ENCODE measurements around the gene CD300A. TPM values are rescaled to one million over a fixed set of nuclear protein-coding genes. Genes with fewer than 3 reads are reported as not detected.
"Not testable (repeated sequence)": the region's sequence is repeated elsewhere in the genome, so short reads cannot be mapped to it uniquely, and the experiment has no call there.

The CD300A gene
- polyA plus RNA-seq, 1 donor (not counting 4 experiments of a cell fraction or from before 2014, with no cell fraction given), result 0.07 TPM

DNA sequence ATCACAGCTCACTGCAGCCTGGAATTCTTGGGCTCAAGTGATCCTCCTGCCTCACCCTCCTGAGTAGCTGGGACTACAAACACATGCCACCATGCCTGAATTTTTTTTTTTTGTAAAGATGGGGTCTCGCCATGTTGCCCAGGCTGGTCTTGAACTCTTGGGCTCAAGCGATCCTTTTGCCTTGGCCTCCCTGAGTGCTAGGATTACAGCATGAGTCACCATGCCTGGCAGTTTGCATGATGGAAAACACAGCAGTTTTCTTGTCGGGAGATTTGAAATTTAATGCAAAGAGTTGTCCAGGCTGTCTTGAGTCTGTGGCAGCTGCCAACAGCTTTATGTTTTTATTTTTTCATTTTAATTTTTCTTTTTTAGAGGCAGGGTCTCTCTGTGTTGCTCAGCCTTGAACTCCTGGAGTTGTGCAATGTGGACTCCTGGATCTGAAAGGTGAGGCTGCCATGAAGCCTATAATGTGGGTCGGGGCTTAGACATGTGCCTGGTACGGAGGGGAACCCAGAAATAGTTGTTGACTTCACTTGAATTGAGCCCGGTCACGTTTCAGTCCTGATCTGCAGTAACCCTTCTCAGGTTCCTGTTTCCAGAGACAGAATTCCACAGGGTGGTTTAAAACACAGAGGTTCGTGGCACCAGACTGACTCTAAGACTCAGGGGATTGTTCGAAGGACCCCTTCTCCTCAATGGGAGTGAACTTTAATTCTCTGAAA is 18.7 kb downstream of the CD300A start:
- H3K4me3 ChIP-seq (ENCODE audit: control insufficient read depth in 2 of 3, extremely low read depth in 1 of 3, insufficient read depth in 2 of 3, low read depth in 1 of 3, low read length in 3 of 3), result no peak overlapping the region
- FAIRE-seq, result no peak
- no peaks in the 10 kb centered on the region for H3K9me1 ChIP-seq (ENCODE audit: control insufficient read depth, extremely low read depth, insufficient read depth, low read length)
- dilution Hi-C loops (cut with MboI; ENCODE audit: extremely low pct_ligation_motif_present, low sequenced_read_pairs), result no loop called here
- no peaks in the 10 kb centered on the region for H4K20me1 ChIP-seq (ENCODE audit: control insufficient read depth, extremely low read depth, insufficient read depth, low read length)
- no peaks in the 10 kb centered on the region for H3K79me2 ChIP-seq (ENCODE audit: control insufficient read depth, insufficient read depth, low read length)
- H3K27ac ChIP-seq (ENCODE audit: control insufficient read depth, insufficient read depth, low read length), result no peak overlapping the region
- H3K4me1 ChIP-seq (ENCODE audit: control insufficient read depth, extremely low read depth, insufficient read depth, low read length), result no peaks in the 10 kb centered on the region
- no peak overlapping the region for H2AFZ ChIP-seq (ENCODE audit: control insufficient read depth, low read length)
- H3K9me3 ChIP-seq (ENCODE audit: control insufficient read depth, low read depth, low read length), result no peaks in the 10 kb centered on the region
- peaks cover 6% of the 10 kb centered on the region for H3K27me3 ChIP-seq (ENCODE audit: control insufficient read depth, extremely low read depth, insufficient read depth, low read length)
- no peaks in the 10 kb centered on the region for H3K36me3 ChIP-seq (ENCODE audit: control insufficient read depth in 2 of 2, extremely low read depth in 1 of 2, insufficient read depth in 2 of 2, low read length in 2 of 2)
- DNase-seq (ENCODE audit: low read depth, low spot score), result no peak
- no peak for TF ChIP-seq CTCF (optimal IDR thresholded peaks at IDR 0.05 in 1 of 3, IDR thresholded peaks at IDR 0.05 in 1 of 3, conservative IDR thresholded peaks at IDR 0.05 in 1 of 3; ENCODE audit: extremely low read depth in 1 of 3, insufficient read depth in 2 of 3, low read length in 3 of 3)
- no peak for TF ChIP-seq EZH2 (IDR thresholded peaks at IDR 0.05; ENCODE audit: low read length)
- no peak overlapping the region for H3K9ac ChIP-seq (ENCODE audit: control insufficient read depth, extremely low read depth, insufficient read depth, low read length)
- no peak overlapping the region for H3K4me2 ChIP-seq (ENCODE audit: control insufficient read depth, extremely low read depth, insufficient read depth, low read depth, low read length)

GRCh38 chr17:74485841-74486240 is 19.4 kb downstream of the CD300A start:
- TF ChIP-seq EZH2 (IDR thresholded peaks at IDR 0.05; ENCODE audit: low read length), result no peak
- no peak for TF ChIP-seq CTCF (optimal IDR thresholded peaks at IDR 0.05 in 1 of 3, IDR thresholded peaks at IDR 0.05 in 1 of 3, conservative IDR thresholded peaks at IDR 0.05 in 1 of 3; ENCODE audit: extremely low read depth in 1 of 3, insufficient read depth in 2 of 3, low read length in 3 of 3)
- H3K4me2 ChIP-seq (ENCODE audit: control insufficient read depth, extremely low read depth, insufficient read depth, low read depth, low read length), result no peak overlapping the region
- H3K4me1 ChIP-seq (ENCODE audit: control insufficient read depth, extremely low read depth, insufficient read depth, low read length), result no peaks in the 10 kb centered on the region
- H3K9ac ChIP-seq (ENCODE audit: control insufficient read depth, extremely low read depth, insufficient read depth, low read length), result no peak overlapping the region
- dilution Hi-C loops (cut with MboI; ENCODE audit: extremely low pct_ligation_motif_present, low sequenced_read_pairs), result no loop called here
- no peaks in the 10 kb centered on the region for H4K20me1 ChIP-seq (ENCODE audit: control insufficient read depth, extremely low read depth, insufficient read depth, low read length)
- H3K9me1 ChIP-seq (ENCODE audit: control insufficient read depth, extremely low read depth, insufficient read depth, low read length), result no peaks in the 10 kb centered on the region
- DNase-seq (ENCODE audit: low read depth, low spot score) (no peak), FAIRE-seq (no peak)
- H2AFZ ChIP-seq (ENCODE audit: control insufficient read depth, low read length), result no peak overlapping the region
- no peaks in the 10 kb centered on the region for H3K36me3 ChIP-seq (ENCODE audit: control insufficient read depth in 2 of 2, extremely low read depth in 1 of 2, insufficient read depth in 2 of 2, low read length in 2 of 2)
- H3K27ac ChIP-seq (ENCODE audit: control insufficient read depth, insufficient read depth, low read length), result no peak overlapping the region
- H3K9me3 ChIP-seq (ENCODE audit: control insufficient read depth, low read depth, low read length), result no peaks in the 10 kb centered on the region
- no peak overlapping the region for H3K4me3 ChIP-seq (ENCODE audit: control insufficient read depth in 2 of 3, extremely low read depth in 1 of 3, insufficient read depth in 2 of 3, low read depth in 1 of 3, low read length in 3 of 3)
- no peaks in the 10 kb centered on the region for H3K79me2 ChIP-seq (ENCODE audit: control insufficient read depth, insufficient read depth, low read length)
- peaks cover 4% of the 10 kb centered on the region for H3K27me3 ChIP-seq (ENCODE audit: control insufficient read depth, extremely low read depth, insufficient read depth, low read length)

GRCh38 chr17:74488276-74488675 is 21.8 kb downstream of the CD300A start:
- H3K9me3 ChIP-seq (ENCODE audit: control insufficient read depth, low read depth, low read length); DNase-seq (ENCODE audit: low read depth, low spot score); H3K4me3 ChIP-seq (ENCODE audit: control insufficient read depth in 2 of 3, extremely low read depth in 1 of 3, insufficient read depth in 2 of 3, low read depth in 1 of 3, low read length in 3 of 3); H3K9ac ChIP-seq (ENCODE audit: control insufficient read depth, extremely low read depth, insufficient read depth, low read length); H3K79me2 ChIP-seq (ENCODE audit: control insufficient read depth, insufficient read depth, low read length); FAIRE-seq; dilution Hi-C loops (cut with MboI; ENCODE audit: extremely low pct_ligation_motif_present, low sequenced_read_pairs); H3K27ac ChIP-seq (ENCODE audit: control insufficient read depth, insufficient read depth, low read length); H3K36me3 ChIP-seq (ENCODE audit: control insufficient read depth in 2 of 2, extremely low read depth in 1 of 2, insufficient read depth in 2 of 2, low read length in 2 of 2); H3K4me2 ChIP-seq (ENCODE audit: control insufficient read depth, extremely low read depth, insufficient read depth, low read depth, low read length); H4K20me1 ChIP-seq (ENCODE audit: control insufficient read depth, extremely low read depth, insufficient read depth, low read length); H3K27me3 ChIP-seq (ENCODE audit: control insufficient read depth, extremely low read depth, insufficient read depth, low read length); H2AFZ ChIP-seq (ENCODE audit: control insufficient read depth, low read length); H3K4me1 ChIP-seq (ENCODE audit: control insufficient read depth, extremely low read depth, insufficient read depth, low read length); H3K9me1 ChIP-seq (ENCODE audit: control insufficient read depth, extremely low read depth, insufficient read depth, low read length): not testable (repeated sequence)
